Testis (tissue), 2 donors: ENCODE measurements around the gene ZPLD1.

Experiments
- CTCF ChIP-seq, 3 experiments: fragments of 450-650 bp in 2 of 3; fragments of 200-600 bp in 1 of 3; sonication (generic) in 1 of 3; IDR thresholded peaks; one replicate each; pipeline ENCODE4 v1.5.1; 2016 to 2019; ENCODE audit warnings: antibody characterized with exemption in 3 of 3, mild to moderate bottlenecking in 2 of 3, moderate library complexity in 1 of 3
- POLR2A ChIP-seq: fragments of 450-650 bp; IDR thresholded peaks from one replicate; pipeline ENCODE4 v1.6.1; 2017; ENCODE audit warnings: antibody characterized with exemption, mild to moderate bottlenecking, moderate library complexity

DNA sequence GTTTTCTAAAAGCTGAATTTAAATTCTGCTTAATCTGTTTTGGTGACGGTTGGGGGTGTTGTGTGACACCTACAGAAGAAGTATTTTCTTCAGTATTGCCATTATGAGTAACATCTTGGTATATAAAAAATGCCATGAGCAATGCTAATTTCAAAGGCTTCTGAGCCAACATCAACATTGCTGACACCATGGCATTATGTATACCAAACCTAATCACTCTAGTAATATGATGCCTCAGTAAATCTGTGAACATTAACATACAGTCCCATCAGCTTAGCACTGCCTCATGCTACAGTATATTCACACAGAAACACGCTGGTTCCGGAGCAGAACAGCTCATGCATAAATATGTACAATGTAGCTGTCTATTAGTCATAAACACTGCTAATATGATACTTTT lies 75.8 kb downstream of the ZPLD1 start:
- TF ChIP-seq POLR2A (no peak), CTCF (IDR thresholded peaks at IDR 0.05) (no peak)
